Esophagus squamous epithelium (tissue), 5 donors: ENCODE measurements around the gene BST1. TPM values are rescaled to one million over a fixed set of nuclear protein-coding genes. Genes with fewer than 3 reads are reported as not detected.
A peak's percentile ranks its signal among the peaks of the same experiment; 100 is the strongest.

Experiments used
- DNase-seq: peaks from one replicate; lab custom pipeline; 2025; lab: John Stamatoyannopoulos, UW
- H3K27ac ChIP-seq, 4 donors: fragments of 200-600 bp; sonication (generic); one replicate each; pipeline ENCODE4 v1.5.1; 2016 to 2019; ENCODE audit warnings: mild to moderate bottlenecking in 1 of 4
- H3K27me3 ChIP-seq, 4 donors: fragments of 200-600 bp; sonication (generic); 1 replicate in 3 of 4; 2 replicates in 1 of 4; pipeline versions ENCODE4 v1.5.1 to v1.6.0; 2017 to 2021; ENCODE audit warnings: antibody characterized with exemption in 1 of 4
- H3K36me3 ChIP-seq, 3 donors: fragments of 200-600 bp; sonication (generic); one replicate each; pipeline ENCODE4 v1.5.1; 2016 to 2019
- H3K4me1 ChIP-seq, 3 donors: fragments of 200-600 bp; sonication (generic); one replicate each; pipeline ENCODE4 v1.5.1; 2017 to 2019
- H3K4me3 ChIP-seq, 4 donors: fragments of 200-600 bp; sonication (generic); 1 replicate in 3 of 4; 2 replicates in 1 of 4; pipeline ENCODE4 v1.5.1; 2016 to 2019; ENCODE audit warnings: mild to moderate bottlenecking in 2 of 4, moderate library complexity in 1 of 4
- H3K9me3 ChIP-seq, 3 donors: fragments of 200-600 bp; sonication (generic); one replicate each; pipeline ENCODE4 v1.5.1; 2016 to 2019
- POLR2A ChIP-seq, 4 donors: fragments of 450-650 bp; IDR thresholded peaks; one replicate each; pipeline ENCODE4 v1.6.1; 2017; ENCODE audit warnings: antibody characterized with exemption in 4 of 4, mild to moderate bottlenecking in 4 of 4, moderate library complexity in 3 of 4
- WGBS, 2 donors: methylation state at CpG; one replicate each; pipeline ENCODE4 v1.1.5; 2018; 5-methylcytosine and 5-hydroxymethylcytosine counted together
- intact Hi-C: fragments of 100-400 bp; cut with DNase I; formaldehyde crosslinking; loops from one replicate; pipeline ENCODE4 v1.15.0; 2022
- total RNA-seq, 4 donors: library from RNA; depleted of rRNA; stranded (reverse); fragments of >200 nt; gene quantifications; one replicate each; pipeline ENCODE4 v1.1.0, GENCODE V29; 2016
- TF ChIP-seq, protein P1 (sequence below), 6 experiments: fragments of 450-650 bp in 4 of 6; fragments of 200-600 bp in 2 of 6; sonication (generic) in 2 of 6; IDR thresholded peaks; one replicate each; pipeline ENCODE4 v1.5.1; 2016 to 2019; ENCODE audit warnings: antibody characterized with exemption in 6 of 6, mild to moderate bottlenecking in 4 of 6, moderate library complexity in 4 of 6
- donor health status: DM: yes; HTN: yes; CAD: no.

The BST1 gene
- total RNA-seq, 4 donors from 2014 or later, result 0.97 to 7.4 (median 3.6) TPM

DNA sequence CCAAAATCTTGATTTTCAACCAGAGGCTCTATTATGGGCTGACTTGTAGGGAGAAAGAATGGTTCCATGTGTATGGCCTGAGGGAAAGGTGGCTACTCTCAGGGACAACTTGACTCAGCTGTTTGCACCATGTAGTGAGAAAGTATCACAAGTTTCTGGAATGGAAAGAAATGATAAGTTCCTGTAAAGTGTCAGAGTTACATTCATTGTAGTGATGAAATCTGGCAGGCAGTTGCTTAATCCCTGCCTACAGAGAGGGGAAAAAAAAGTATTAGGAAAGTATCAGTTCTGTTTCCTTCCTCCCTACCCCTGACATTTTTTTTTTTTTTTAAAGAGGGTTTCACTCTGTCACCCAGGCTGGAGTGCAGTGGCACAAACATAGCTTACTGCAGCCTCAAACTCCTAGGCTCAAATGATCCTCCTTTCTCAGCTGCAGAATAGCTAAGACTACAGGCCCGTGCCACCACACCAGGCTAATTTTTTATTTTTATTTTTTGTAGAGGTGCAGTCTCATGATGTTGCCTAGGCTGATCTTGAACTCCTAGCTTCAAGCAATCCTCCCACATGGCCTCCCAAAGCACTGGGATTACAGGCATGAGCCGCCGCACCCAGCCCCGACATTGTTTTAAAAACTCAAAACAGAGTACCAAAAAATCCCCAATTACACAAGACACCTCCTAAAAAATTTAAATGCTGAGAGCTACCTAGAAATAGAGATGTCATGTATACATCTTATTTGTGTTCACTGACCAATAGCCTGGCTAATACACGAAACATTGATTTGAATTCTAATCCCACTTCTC is 42.9 kb upstream of the BST1 start:
- TF ChIP-seq POLR2A (IDR thresholded peaks at IDR 0.05), result no peak
- TF ChIP-seq, protein P1, sequence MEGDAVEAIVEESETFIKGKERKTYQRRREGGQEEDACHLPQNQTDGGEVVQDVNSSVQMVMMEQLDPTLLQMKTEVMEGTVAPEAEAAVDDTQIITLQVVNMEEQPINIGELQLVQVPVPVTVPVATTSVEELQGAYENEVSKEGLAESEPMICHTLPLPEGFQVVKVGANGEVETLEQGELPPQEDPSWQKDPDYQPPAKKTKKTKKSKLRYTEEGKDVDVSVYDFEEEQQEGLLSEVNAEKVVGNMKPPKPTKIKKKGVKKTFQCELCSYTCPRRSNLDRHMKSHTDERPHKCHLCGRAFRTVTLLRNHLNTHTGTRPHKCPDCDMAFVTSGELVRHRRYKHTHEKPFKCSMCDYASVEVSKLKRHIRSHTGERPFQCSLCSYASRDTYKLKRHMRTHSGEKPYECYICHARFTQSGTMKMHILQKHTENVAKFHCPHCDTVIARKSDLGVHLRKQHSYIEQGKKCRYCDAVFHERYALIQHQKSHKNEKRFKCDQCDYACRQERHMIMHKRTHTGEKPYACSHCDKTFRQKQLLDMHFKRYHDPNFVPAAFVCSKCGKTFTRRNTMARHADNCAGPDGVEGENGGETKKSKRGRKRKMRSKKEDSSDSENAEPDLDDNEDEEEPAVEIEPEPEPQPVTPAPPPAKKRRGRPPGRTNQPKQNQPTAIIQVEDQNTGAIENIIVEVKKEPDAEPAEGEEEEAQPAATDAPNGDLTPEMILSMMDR (IDR thresholded peaks at IDR 0.05), result no peak
- no peaks in the 10 kb centered on the region for H3K36me3 ChIP-seq
- H3K4me1 ChIP-seq, result peaks cover 7 to 56% (median 9%) of the 10 kb centered on the region in 3 donors
- no peak for DNase-seq
- H3K27ac ChIP-seq, result peak overlapping the region in 3 of 4 donors; percentile 19 to 24 (median 20)
- H3K4me3 ChIP-seq, result no peak overlapping the region
- WGBS, 2 donors, result 84 to 88% methylated on average over 5 of the region's 5 CpGs
- no peaks in the 10 kb centered on the region for H3K9me3 ChIP-seq
- no peaks in the 10 kb centered on the region for H3K27me3 ChIP-seq
- intact Hi-C loops, result no loop called here

DNA sequence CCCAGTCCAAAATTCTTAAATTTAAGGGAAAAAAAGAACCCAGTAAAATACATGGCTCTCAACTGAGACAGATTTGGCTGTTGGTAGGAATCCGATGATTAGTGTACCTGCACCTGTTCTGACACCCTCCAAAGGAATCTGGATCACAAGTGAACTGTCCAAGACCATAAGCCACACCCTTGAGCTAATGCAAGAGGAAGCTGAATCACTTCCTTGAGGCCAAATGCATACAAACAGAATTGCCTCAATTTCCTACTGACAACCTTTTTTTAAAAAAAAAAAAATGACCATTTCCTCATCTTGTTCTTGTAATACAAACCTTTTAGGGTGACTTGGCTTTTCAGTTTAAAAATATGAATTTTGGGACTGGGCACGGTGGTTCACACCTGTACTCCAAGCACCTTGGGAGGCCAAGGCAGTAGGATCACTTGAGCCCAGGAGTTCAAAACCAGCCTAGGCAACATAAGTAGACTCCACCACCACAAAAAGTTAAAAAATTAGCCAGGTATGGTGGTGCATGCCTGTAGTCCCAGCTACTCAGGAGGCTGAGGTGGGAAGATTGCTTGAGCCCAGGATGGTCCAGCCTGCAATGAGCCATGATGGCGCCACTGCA is 37.0 kb upstream of the BST1 start:
- peaks cover 0 to 32% (median 10%) of the 10 kb centered on the region in 3 donors for H3K4me1 ChIP-seq

DNA sequence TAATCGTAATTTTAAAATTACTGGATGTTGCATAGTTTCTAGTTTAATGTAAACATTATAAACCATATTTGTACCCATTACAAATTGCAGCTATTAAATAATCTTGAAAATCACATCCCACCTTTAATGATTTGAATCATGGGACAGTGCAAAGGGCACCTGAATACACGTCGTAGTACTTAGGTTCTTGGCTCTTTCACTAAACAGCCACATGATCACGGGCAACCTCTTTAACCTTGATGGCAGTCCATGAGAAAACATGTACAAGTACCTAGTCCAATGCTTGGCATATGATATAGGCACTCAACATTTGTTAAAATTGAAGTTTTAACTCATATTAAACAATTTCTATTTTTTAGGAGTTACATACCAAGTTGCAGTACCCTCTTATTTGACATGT is 35.9 kb upstream of the BST1 start:
- Histone ChIP-seq H3K4me1 (peaks cover 0 to 35% (median 10%) of the 10 kb centered on the region in 3 donors), H3K36me3 (no peaks in the 10 kb centered on the region), H3K27ac (no peak overlapping the region), H3K27me3 (no peaks in the 10 kb centered on the region), H3K4me3 (no peak overlapping the region), H3K9me3 (no peaks in the 10 kb centered on the region)
- DNase-seq, result no peak
- no peak for TF ChIP-seq POLR2A (IDR thresholded peaks at IDR 0.05)
- TF ChIP-seq, protein P1 (IDR thresholded peaks at IDR 0.05), result no peak
- 93 to 96% methylated on average over 4 of the region's 4 CpGs for WGBS, 2 donors
- intact Hi-C loops, result no loop called here

More for the DNA sequence above, 37.0 kb upstream of the BST1 start:
- TF ChIP-seq, protein P1 (IDR thresholded peaks at IDR 0.05), result no peak
- TF ChIP-seq POLR2A (IDR thresholded peaks at IDR 0.05), result no peak
- DNase-seq, result no peak
- intact Hi-C loops, result no loop called here
- Histone ChIP-seq H3K4me3 (no peak overlapping the region), H3K27me3 (no peaks in the 10 kb centered on the region), H3K36me3 (no peaks in the 10 kb centered on the region), H3K9me3 (no peaks in the 10 kb centered on the region), H3K27ac (peak overlapping the region; percentile 63 to 73 (median 68))
- WGBS, 2 donors, result 45 to 51% methylated on average over 3 of the region's 3 CpGs

DNA sequence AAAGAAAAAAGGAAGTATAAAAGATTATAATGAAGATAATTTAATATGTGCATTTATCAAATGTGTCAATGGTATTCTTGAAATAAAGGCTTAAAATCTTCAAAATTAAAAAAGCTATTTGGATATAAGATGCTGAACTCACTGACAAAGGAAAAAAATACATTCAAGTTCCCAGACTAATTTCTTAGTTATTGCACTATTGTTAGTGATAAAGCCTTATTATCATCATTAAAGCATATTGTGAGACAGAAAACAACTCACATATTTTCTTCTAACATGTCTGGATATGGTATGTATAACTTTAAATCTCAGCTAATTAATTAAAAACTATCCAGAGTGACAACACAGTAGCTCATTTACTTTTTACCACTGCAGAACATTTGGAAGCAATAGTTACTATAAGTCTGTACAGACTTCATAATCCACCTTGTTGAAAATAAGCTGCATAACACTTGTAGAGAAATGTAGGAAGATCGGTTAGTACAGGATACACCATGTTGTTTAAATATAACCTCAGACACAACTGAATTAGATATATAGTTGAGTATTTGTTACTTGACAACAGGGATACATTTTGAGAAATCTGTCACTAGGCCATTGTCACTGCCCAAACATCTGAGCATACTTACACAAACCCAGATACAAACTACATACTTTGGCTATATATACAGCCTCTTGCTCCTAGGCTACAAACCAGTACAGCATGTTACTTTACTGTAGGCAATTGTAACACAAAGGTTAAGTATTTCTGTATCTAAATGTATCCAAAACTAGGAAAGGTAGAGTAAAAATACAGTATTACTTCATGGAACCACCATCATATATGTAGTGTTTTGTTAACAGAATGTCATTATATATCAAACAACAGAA is 34.1 kb upstream of the BST1 start:
- no peak for DNase-seq
- Histone ChIP-seq H3K27me3 (no peaks in the 10 kb centered on the region), H3K36me3 (no peaks in the 10 kb centered on the region), H3K4me1 (peaks cover 0 to 26% (median 10%) of the 10 kb centered on the region in 3 donors), H3K9me3 (no peaks in the 10 kb centered on the region), H3K4me3 (no peak overlapping the region), H3K27ac (no peak overlapping the region)
- TF ChIP-seq, protein P1 (IDR thresholded peaks at IDR 0.05), result no peak
- TF ChIP-seq POLR2A (IDR thresholded peaks at IDR 0.05), result no peak
- intact Hi-C loops, result no loop called here
- WGBS, 2 donors, result 74 to 80% methylated on average over 1 of the region's 1 CpG
